Activated CD8-positive, alpha-beta memory T cell treated with anti-CD3 and anti-CD28 coated beads, Interleukin-2, amount 50 U/mL, for 1 hour (primary cell): Measurements from ENCODE around the gene EIF4E2.

Source experiments
- DNase-seq: peaks from one replicate; pipeline ENCODE4 v3.0.0-alpha.2; 2020; ENCODE audit errors: extremely low read depth

EIF4E2 gene, protein sequence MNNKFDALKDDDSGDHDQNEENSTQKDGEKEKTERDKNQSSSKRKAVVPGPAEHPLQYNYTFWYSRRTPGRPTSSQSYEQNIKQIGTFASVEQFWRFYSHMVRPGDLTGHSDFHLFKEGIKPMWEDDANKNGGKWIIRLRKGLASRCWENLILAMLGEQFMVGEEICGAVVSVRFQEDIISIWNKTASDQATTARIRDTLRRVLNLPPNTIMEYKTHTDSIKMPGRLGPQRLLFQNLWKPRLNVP

DNA sequence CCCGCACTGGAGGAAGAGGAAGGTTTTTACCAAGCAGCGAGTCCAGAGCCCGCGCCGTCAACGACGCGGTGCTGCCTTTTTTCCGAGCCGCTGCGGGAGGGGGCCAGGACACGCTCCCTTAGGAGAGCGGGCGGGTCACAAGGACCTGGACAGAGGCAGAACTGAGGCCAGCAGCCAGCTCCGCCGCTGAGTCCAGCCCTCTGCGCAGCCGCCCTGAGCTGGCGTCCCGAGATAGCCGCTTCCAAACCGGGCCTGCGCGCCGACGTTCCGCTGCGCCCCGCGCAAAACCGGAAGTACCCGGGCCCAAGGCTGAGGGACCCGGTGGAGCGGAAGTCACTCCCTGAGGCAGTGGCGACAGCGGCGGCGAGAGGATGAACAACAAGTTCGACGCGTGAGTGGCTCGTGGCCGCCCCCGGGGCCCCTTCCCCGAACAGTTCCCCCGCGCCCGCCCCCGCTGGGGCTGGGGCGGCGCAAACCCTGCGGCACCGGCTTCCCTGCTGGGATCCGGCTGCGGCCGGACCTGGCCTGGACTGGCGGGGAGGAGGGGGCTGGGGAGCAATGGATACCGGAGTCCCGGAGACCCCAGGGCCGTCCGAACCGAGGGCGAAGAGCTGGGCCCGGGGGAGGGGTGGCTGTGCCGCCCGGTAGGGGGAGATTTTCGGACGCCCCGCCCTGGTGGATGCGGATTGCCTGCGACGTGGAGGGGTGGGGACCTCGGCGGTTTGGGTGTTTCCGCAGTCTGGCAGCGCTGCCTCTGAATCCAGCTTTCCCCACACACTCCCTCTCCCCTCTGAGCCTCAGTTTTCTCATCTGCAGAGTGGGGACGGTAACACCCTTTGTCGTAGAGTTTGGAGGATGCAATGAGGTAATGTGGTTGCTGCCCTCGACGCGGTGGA is at the start of gene EIF4E2, which contains the start of gene TIGD1:
Gene EIF4E2 (plus strand): TSS at position 336 of the 896 bp plus-strand sequence. CDS start 36 bp downstream, at position 372.
Gene TIGD1 (minus strand): TSS at position 204 of the 896 bp plus-strand sequence. CDS start 675 bp downstream, outside the sequence.
- peak; percentile 80 for DNase-seq

DNA sequence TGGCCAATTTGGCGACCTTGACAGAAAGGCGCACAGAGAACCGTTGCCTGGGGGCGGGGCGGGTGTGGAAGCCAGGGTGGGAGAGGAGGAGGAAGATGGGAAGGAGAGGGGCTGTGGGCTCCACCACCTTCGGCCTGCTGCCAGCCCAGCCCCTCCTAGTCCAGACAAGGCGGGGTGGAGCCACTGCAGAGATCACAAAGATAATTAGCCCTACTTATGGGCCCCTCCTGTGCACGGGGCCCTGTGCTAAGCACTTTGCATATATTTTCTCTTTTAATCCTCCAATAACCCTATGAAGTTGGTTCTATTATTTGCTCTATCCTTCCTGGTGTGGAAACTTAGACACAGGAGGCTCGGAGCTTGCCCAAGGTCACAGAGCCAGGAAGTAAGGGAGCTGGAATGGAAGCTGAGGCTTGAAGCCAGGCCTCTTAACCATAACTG is 49.1 kb upstream of the EIF4E2 start:
- no peak for DNase-seq

DNA sequence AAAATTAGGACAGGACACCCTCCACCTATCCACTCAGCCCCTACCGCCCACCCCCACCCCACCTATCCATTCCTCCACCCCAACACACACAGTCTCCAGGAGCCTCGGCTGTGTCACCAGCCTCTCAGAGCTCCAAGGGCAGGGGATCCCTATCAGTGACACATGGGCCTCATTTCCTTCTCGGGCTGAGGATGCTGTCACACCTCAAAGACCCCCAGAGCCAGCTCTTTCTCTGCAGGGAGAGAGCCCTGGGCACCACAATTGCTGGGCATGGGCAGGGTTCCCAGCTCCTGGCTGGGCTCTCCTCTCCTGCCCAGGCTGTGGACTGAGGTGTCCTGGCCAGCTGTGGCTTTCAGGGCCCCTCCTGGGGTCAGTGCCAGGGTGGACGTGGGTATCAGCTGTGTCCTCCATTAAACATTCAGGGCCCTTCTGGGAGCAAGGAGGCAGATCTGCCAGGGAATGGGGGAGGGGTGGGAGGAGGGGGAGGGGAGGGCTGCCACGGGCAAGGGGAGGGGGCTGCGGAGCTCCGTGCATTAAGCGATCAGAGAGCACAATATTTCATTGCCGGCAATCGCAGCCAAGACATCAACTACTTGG is 48.6 kb upstream of the EIF4E2 start:
- DNase-seq: no peak

DNA sequence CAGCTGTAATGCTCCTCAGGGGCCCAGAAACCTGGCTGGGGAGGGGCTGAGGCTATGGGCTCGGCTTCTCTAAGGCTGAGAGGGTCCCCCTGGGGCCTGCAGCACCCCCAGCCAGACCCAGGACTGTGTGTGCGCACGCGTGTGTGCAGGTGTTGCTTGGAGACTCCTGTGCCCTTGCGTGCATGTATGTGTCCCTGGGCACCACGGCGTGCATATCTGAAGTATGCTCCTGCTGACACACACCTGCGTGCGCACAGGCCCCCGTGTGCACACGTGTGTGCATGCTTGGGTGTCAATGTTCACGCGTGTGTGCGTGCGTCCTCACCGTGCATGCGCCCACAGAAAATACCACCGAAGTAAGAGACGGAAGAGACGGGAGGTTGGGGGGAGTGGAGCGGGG is 48.0 kb upstream of the EIF4E2 start:
- DNase-seq: peak; percentile 9

DNA sequence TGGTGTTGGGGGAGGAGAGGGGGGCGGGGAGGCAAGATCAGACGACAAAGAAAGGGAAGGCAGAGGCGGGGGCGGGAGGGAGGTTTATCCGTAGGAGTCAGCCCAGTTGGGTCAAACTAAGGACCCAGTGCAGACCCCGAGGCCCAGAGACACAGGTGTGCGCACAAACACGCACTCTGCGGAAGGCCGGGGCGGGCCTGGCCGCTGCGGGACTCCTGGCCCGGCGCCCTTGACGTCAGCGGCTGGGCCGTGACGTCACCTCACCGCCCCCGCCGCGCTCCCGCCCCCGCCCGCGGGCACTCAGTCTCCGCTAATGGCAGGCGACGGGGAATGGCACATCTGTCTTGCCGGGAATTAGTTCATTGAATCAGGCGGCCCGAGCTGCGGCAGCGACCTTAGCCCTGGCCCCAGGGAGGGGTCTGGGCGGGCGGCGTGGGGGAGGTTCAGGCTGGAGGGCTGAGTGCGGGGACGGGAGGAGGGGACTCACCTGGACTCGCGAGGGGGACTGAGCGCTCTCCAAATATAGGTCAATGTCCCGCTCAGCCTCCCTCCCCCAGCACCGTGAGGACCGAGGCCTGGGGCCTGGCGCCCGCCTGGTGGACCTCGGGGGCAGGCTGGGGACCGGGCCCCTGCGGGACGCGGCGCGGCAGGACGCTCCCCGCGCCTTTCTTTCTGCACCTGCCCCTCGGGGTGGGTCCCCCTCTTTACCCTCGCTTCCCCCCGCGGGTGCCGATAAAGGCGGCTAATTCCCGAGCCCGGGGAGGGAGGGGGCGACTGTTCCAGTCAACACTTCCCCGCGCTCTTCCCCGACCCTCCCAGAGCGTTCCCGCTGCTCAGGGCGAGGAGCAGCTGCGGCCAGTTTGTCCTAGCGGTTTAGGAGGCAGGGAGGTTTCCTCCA is 47.3 kb upstream of the EIF4E2 start:
- peak; percentile 47 for DNase-seq

DNA sequence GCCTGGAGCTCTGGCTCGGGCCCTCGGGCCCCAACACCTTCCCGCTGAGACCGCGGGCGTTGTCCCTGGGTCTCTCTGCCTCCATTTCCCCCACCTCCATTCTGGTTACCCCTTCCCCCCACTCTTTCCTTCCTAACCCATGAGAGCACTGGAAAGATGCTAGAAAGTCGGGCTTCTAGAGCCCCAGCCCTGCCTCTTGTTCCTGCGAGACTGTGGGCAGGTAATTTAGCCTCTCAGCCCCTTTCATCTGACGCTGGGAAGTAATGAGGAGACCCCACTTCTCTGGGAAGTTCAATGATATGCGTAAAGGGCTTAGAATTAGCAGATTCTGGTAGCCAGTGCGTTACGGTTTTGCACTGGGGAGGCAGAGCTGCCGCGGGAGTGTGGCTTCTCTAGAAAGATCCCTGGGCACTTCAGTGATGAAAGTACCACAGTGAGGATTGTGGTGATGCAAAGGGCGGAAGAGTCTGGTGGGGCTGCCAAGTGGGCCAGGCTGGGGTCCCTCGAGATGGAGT is 46.6 kb upstream of the EIF4E2 start:
- no peak for DNase-seq

DNA sequence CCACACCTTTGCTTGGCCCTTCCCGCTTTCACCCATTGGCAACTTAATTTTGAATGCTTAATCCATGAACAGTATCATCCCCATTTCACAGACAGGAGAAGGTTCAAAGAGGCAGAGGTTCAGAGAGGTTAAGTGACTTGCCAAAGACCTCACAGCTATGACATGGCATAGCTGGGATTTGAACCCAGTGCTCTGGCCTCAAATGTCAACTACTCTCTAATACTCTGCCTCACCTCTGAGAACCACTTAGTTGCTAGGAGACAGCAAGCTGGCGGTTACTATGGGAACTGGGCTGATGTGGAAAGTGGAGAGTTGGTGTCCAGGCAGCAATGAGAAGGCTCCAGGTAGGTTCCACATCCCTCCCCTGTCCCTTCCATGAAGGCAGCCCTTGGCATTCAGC is 46.1 kb upstream of the EIF4E2 start:
- DNase-seq: no peak

DNA sequence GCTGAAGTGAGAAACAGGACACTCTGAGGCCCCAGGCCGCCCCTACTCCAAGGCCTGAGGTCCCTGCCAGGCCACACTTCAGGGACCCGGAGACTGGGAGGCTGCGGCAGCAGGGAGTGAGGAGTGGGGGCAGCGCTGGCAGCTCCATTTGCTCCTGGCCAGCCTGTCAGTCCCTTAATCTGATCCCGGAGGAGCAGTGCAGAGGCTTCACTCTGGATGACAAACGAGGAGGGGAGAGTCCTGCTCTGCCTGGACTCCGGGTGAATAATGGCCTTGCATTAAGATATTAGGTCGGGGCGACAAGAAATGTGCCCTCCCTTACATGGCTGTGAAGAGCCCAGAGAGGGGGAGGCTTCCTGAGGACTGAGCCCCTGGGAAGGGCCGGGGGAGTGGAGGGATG is 44.6 kb upstream of the EIF4E2 start:
- DNase-seq: no peak

DNA sequence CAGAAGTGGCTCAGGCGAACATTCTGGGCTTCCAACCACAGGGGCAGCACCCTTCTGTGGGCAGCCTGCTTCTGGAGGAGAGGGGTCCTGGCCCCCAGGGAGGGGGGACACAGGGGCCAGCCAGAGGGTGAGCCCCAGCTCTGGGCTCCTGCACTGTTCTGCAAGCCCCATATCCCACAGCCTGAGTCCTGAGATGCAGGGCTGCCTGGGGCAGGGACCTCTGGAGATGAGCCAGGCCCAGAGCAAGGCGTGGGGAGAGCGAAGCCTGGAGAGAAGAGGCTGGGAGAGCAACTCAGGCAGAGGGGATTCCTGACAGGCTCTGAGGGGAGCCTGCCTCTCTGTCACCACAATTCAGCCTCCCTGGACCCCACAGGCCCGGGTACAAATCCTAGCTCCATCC is 43.8 kb upstream of the EIF4E2 start:
- no peak for DNase-seq

DNA sequence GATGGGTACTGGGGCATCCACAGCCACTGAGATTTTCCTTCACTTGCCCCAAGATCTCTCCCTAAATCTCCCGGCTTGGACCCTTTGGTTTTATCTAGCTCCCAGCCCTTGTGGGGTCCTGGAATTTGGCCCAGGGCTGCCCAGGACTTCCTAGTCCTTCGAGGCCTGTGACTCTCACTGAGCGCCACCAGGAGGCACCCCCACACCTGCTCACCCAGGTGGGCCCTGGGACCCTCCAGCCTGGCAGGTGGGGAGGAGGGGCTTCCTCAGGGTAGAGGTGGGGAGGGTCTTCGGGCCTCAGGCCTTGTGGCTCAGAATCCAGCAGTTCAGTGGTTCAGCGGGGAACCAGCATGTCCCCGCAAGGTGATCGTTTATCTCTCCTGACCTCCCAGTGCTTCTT is 42.2 kb upstream of the EIF4E2 start:
- DNase-seq: no peak

DNA sequence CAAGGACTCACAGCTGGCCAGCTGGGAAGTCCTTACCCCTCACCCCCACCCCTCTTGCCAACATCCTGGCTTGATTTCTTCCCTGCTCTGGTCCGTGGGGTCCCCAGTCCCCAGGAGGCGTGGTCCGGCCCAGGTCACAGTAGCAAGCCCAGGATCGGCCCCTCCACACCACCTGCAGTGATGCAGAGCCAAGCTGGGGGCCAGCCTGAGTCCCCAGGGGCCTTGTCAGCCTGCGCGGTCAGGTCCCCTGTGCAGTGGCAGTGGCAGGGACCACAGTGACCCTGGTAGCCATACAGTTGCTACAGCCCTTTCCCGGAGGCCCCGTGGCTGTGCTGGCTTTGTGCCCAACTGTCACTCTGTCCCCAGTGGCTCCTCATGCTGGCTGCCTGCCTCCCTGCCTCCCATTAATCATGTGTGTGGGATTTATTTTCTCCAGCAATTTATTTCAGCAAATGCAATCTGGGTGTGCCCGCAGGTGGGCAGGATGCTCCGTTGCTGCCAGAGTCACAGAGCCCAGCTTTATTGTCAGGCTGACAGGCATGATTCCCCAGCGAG is 39.1 kb upstream of the EIF4E2 start:
- no peak for DNase-seq

DNA sequence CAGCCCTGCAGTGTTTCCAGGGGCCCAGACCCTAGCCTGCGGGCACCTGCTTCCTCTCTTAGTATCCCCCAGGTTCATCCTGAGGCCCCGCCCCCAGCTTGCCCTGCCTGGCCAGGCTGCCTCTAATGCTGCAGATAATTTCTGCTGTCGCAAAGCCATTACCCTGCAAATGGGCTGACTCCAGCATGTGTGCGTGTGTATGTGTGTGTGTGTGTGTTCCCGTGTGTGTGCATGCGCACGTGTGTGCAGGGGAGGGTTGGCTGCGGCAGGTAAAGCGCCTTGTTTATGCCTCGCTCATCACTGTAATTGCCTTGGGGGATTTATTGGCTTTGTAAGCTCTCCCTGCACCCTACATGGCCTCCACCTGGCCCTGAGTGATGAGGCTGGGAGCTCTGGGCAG is 37.9 kb upstream of the EIF4E2 start:
- DNase-seq: no peak

DNA sequence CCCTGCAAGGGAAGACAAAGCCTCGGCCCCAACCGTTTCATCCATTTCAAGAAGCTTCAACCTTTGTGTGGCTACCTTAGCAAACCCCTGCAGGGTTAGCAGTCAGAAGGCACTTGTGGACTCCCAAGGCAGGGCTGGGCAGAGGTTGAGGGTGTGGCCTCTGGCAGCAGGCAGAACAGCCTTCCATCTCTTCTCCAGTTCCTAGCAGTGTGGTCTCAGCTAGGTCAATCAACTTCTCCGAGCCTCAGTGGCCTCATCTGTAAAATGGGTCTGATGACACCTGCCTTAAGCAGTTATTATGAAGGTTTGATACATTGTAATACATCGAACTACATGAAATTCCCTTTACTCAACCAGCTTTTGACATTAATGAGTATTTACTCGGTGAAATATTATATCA is 37.1 kb upstream of the EIF4E2 start:
- DNase-seq: no peak

DNA sequence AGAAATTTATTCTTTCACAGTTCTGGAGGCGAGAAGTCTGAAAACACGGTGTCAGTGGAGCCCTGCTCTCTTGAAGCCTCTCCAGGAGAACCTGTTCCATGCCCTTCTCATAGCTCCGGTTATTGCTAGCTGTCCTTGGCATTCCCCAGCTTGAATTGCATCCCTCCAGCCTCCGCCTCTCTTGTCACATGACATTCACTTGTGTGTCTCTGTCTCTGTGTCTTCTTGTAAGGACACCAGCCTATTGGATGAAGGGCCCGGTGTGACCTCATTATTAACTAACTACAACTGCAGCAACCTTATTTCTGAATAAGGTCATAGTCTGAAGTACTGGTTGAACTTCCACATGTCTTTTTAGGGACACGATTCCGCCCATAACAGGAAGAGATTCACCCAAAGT is 34.9 kb upstream of the EIF4E2 start:
- no peak for DNase-seq

DNA sequence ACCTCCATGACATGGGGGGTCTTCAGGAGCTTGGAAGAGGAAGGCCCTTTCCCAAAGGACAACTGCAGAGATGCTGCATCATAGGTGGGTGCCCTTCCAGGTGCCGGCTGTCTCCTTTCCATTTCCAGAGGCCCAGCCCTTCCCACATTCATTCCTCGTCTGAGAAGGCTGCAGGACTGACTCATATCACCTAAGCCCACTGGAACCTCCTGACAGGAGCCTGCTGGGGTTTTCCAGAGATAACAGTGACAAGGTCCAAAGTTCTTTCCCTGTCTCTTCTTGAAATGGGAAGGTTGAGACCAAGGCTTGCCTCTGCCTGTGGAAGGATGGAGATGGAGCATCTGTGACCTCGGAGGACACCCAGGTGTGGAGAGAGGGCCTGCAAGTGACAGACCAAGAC is 33.9 kb upstream of the EIF4E2 start:
- DNase-seq: no peak

DNA sequence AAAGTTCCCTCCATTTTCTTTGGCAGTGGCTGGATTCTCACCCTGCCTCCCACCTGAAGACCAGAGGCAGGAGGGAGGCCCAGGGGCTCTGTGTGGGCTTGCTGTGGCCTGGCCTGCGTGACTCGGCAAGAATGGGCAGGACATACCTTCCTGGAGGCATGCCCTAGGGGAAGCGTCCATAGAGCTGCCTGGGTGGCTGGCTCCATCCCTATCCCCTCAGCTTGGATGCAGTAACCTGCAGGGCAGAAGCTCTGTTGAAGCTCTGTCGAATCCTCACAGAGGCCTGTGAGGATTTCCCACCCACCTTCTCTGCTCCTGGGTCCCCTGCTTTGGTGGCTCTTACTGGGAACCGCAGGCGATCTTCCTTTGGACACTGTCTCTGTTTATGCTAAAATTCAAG is 31.6 kb upstream of the EIF4E2 start:
- no peak for DNase-seq

DNA sequence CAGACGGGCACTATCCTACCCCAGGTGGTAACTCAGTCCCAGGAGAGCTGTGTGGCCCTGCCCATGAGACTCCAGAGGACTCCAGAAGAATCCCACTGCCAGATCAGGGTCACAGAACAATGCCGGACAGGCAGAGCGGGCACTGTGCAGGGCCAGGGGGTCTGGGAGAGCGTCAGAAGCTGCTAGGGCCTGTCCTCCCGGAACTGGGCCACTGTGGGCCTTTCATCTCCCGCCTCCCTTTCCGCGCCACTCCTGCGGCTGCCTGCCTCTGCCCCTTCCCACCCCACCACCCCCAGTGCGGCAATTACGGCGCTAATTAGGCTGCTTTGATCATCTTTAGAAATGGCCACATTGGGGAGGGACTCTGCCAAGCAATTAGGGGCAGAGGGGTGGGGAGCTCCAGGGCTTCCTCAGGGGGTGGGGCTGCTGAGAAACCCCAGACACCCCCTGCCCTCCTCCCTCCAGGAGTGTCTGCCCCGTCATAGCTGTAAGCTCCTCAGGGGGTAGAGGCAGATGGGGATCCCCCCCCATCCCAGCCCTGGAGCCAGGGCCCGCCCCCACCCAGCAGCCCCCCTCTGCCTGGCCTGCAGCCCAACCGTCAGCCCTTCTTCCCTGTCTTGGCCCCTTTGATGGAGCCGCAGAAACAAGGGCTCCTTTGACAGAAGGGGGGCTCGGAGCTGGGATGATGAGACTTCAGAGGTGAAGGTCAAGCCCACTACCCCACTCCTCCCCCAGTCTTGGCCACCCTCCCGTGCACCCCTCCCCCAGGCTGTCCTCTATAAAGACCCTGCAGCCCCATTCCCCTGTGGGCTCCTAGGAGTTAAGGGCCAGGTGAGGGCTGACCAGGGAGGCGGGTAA is 30.7 kb upstream of the EIF4E2 start, which contains the start of gene PRSS56:
Gene PRSS56 (plus strand): TSS at position 808 of the 858 bp plus-strand sequence. CDS start 211 bp downstream, outside the sequence.
- no peak for DNase-seq

DNA sequence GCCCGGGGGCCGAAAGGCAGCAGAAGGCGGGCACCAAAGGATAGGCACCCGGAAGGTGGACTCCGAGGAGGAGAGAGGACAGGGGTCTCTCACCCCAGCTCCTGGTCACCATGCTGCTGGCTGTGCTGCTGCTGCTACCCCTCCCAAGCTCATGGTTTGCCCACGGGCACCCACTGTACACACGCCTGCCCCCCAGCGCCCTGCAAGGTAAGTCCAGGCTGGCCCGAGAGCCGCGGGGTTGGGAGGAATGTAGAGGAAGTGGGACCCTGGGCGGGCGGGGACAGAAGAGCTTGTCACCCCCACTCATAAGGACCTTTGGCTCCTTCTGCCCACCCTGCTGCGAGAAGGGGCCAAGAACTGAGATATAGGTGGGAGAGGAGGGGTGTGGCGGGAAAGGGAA is 30.0 kb upstream of the EIF4E2 start:
- no peak for DNase-seq

DNA sequence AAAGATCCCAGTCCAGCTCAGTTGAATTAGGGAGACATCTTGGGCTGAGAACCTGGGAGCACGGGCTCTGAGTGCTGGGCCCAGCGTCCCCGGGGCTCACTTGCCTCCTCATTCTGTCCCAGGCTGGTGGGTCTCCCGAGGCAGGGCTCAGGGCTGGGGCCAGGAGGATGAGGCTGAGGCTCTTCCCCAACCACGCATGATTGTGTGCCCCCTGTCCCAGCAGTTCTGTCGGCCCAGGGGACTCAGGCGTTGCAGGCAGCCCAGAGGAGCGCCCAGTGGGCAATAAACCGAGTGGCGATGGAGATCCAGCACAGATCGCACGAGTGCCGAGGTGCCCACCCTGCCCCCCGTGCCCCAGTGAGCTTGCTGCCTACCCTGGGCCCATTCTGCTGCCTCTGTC is 29.4 kb upstream of the EIF4E2 start:
- DNase-seq: no peak
